Natural killer cell treated with Interleukin-12 subunit alpha and Interleukin-12 subunit beta and Interleukin-15 and Interleukin-18, amount 100 ng/mL, for 72 hours (primary cell): ENCODE data around the gene GRAP. TPM values are rescaled to one million over a fixed set of nuclear protein-coding genes. Genes with fewer than 3 reads are reported as not detected.

Experiments
- total RNA-seq, 2 donors: library from RNA; stranded (reverse); gene quantifications; one replicate each; pipeline ENCODE4 v1.2.3, GENCODE V29; 2022

The GRAP gene
- total RNA-seq, 2 donors from 2014 or later = 8.2 to 15.9 TPM

Other genes starting within 250 kb of the GRAP start
- 100 to 1,000 TPM in 1 of 2 donors, 10 to 100 TPM in 1; 93.1 to 112 TPM for gene PRPSAP2, start 188.8 kb downstream of the GRAP start, total RNA-seq
- not detected for gene SLC5A10, start 94.8 kb downstream of the GRAP start, total RNA-seq
- gene FAM83G, start 42.2 kb downstream of the GRAP start, total RNA-seq = 1 to 10 TPM; 1.4 to 2.6 TPM
- gene GRAPL, start 80.6 kb upstream of the GRAP start, total RNA-seq = 1 to 10 TPM; 5.3 to 9.6 TPM
- gene EPN2, start 190.4 kb upstream of the GRAP start, total RNA-seq = 10 to 100 TPM in 1 of 2 donors, 1 to 10 TPM in 1; 1.5 to 20.3 TPM